Activated CD4-positive, alpha-beta T cell treated with anti-CD3 and anti-CD28 coated beads for 4 hours (primary cell): ENCODE measurements around the gene SH3RF2.
"Not testable (repeated sequence)": the region's sequence is repeated elsewhere in the genome, so short reads cannot be mapped to it uniquely, and the experiment has no call there.

ENCODE experiments used
- DNase-seq, 2 donors: peaks; one replicate each; pipeline ENCODE4 v3.0.0-alpha.2; 2020

Gene SH3RF2

GRCh38 chr5:145953202-145953601 is 16.8 kb downstream of the SH3RF2 start:
- DNase-seq = no peak

GRCh38 chr5:145954140-145954539 is 17.8 kb downstream of the SH3RF2 start:
- not testable (repeated sequence) for DNase-seq

DNA sequence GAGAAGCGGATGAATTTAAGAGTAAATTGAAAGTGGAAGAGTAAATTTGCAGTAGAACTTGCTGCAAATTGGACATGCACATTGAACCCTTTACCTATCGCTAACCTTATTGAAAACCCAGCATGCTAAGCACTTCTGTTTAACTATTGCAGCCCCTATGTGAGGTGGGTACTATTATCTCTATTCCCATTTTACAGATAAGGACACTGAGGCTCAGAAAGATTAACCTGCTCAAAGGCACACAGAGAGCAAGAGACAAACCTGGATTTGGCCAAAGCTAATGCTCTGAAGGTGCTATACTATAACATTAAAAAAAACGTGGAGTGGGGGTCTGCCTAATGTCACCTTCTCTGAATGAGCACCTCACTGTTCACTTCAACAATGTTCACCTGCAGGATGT is 21.0 kb downstream of the SH3RF2 start:
- DNase-seq = no peak

GRCh38 chr5:145958436-145958835 is 22.1 kb downstream of the SH3RF2 start:
- no peak for DNase-seq

- no peak for DNase-seq
These were observed 23.8 kb downstream of the SH3RF2 start for GRCh38 chr5:145960166-145960565.

DNA sequence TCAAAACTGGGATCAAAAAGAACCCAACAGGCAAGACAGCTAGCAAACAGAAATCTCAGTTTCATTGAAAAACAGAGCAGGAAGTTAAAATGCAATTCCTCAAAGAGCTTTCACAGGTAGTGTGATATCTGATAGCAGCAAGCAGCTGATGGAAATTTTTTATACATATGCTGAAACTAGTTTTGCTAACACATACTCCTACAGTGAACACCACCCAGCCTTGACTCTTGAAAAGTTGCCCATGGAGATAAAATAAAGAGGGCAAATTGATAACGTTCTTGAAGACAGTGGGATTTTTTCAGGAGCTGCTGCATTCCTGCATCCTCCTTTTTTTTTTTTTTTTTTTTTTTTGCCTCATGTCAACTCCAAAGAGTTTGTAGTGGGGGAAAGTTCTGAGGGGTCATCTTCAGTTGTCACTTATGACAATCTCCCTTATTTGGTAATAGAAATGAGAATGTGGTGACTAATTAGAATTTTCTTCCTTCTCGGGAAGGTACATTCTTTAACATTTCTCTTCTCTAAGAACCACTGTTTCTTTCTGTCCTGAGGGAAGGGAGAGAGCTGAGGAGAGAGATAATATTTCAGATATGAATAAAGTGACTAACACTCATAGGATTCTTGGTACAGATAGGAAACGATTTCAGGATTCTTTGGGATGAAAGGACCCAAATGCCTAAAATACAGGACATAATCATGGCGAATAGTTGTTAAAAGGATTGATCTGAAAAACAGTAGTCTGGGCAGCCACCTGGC is 24.6 kb downstream of the SH3RF2 start:
- no peak for DNase-seq

GRCh38 chr5:145962001-145962400 is 25.6 kb downstream of the SH3RF2 start:
- DNase-seq = no peak

- not testable (repeated sequence) for DNase-seq
These were observed 27.6 kb downstream of the SH3RF2 start for GRCh38 chr5:145964008-145964407.

- no peak for DNase-seq
These were observed 29.4 kb downstream of the SH3RF2 start for GRCh38 chr5:145965804-145966203.

- DNase-seq = no peak
These were observed 30.9 kb downstream of the SH3RF2 start for GRCh38 chr5:145967296-145967695.

DNA sequence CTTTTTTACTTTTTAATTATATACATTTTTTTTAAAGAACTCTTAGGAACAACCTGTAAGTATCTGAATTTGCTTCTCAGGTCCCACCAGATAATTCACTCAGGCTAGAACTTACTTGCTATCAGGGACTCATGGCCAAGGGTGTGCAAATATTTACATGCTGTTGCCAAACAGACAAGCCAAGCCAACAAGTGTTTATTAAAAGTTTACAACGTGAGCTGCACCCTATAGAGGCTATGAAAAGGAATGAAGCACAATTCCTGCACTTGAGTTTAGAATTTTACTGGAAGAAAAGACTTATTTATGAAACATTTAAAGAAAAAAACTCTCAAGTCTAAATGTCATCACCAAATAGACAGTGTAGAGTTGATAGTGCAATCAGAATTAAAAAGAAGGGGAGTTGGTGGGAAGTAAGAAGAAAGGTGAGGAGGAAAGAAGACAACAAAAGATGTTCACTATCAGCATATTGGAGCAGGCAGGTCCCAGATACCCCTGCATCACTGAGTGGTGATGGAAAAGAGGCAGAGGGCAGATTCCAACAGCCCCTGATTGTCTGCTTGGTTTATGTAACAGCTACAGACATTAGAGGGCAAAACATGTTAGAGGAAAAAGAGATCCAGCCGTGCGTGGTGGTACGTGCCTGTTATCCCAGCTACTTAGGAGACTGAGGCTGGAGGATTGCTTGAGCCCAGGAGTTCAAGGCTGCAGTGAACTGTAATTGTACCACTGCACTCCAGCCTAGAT is 32.8 kb downstream of the SH3RF2 start:
- DNase-seq = no peak

- no peak for DNase-seq
These were observed 33.3 kb downstream of the SH3RF2 start for GRCh38 chr5:145969714-145970092.

DNA sequence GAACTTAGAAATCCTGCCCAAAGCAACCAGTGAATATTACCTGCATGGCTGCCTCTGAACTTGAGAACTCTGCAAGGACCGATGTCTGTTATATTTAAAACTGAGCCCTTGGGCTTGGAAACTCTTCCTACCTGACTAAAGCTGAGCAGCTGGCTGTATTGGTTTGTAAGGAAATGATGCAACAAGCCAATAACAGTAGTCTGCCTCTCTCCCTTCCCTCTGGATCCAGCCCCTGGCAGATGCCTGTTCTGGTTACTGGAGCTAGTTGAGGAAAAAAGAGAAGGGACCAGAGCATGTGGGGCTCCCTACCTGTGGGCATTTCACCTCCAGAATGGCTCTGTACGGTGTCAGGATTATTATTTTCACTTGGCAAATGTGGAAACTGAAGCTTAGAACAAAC is 34.7 kb downstream of the SH3RF2 start:
- no peak for DNase-seq

DNA sequence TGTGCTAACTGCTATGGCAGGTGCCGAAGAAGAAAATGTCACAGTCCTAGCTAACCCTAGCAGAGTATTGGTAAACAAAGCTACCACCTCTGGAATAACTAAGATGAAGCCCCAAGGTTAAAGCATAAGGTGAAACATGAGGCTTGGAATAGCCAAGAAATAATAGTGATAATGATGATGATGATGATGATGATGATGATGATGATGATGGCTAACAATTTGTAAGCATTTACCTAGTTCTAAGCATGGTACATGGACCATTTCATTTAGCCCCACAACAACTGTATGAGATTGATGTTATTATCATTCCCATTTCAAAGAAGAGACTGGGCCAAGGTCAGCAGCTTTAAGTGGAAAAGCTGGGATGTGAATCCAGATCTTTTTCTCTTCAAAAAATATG is 35.3 kb downstream of the SH3RF2 start:
- no peak for DNase-seq

- DNase-seq = no peak
These were observed 38.6 kb downstream of the SH3RF2 start for GRCh38 chr5:145975001-145975360.

GRCh38 chr5:145975361-145976066 is 39.1 kb downstream of the SH3RF2 start:
- no peak for DNase-seq

DNA sequence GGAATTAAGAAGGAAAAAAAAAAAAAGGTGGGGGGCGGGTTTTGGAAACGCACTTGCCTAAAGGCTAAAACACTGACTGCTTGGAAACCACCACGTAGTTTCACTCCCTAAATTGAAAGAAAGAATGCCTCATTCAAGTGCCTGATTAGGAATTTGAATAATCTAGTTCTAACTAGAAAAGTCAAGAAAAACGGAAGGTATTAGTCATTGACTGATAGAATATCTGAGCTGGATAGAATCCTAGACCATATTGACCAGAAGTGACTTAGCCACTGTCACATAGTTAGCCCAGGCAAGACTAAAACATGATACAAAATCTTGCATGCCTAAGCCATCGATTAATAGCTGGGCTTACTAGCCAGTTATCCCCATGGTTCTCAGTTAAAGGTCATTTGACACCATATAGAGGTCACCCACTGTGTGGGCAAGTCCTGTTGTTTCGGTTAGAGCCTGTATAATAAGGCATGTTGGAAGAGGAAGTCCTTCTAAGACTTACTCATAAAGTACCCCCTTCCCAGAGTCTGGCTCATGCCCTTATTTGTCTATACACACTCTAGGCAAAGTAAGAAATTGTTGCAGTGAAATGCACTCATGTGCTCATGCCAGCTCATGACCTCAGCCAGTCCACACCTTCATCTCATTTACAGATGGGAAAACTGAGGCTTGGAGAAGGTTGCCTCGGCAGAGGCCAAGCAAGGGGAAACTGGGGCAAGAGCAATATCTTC is 40.2 kb downstream of the SH3RF2 start:
- no peak for DNase-seq

GRCh38 chr5:145978171-145978570 is 41.8 kb downstream of the SH3RF2 start:
- DNase-seq = no peak

GRCh38 chr5:145978708-145979107 is 42.3 kb downstream of the SH3RF2 start:
- DNase-seq = no peak

DNA sequence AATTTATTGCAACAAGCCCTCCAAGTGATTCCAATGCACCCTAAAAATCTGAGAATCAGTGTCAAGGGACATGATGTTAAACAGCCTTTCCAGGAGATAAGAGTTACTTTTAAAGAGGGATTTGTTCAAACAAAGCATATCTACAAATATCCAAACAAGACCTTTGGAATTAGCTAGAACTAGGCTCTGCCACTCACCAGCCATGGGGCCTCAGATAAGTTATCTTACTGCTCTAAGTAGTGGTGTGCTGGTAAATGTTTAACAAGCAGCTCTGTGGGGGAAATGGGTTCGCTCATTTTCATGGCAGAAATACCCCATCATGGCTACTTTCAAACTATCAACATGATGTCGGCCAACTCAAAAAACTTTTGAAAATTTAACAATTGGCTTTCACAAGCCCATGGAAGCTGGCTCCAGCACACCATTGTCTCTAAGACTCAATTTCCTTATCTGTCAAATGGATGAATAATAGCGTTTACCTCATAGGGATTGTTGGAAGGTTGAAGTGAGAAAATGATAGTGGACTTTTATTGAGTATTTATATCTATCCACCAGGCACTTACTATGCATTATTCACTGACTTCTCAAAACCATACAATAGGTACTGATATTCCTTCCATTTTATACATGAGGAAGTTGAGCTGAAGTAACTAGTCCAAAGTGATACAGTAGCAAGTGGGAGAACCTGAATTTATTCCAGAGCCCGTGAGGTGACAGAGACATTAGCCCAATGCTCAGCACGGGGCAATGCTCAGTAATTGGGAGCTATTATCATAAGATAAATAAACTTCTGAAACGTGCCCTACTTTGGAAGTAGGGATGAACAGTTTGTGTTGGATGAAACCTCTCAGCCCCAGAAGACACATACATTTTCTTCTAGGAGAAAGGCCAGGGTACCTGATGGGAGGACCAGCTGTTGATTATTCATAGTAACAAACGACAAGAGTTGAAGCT is 43.2 kb downstream of the SH3RF2 start:
- no peak for DNase-seq

GRCh38 chr5:145980259-145980658 is 43.9 kb downstream of the SH3RF2 start:
- DNase-seq = no peak

DNA sequence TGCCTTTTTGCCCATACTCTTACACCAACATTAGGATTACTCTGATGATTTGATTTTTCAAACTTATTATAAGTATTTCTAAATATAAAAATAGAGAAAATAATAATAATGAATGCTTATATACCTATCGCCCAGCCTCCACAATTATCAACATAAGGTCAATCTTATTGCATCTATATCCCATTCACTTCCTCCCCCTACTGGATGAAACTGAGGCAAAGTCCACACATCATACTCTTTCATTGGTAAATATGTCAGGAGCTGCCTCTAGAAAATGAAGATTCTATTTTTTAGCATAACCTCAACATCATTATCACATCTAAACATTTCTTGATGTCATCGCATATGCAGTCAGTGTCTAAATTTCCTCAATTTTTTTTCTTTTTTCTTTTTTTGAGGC is 44.3 kb downstream of the SH3RF2 start:
- DNase-seq = no peak
